B cell (primary cell): Measurements from ENCODE around the gene DIS3. TPM values are rescaled to one million over a fixed set of nuclear protein-coding genes. Genes with fewer than 3 reads are reported as not detected.
"Not testable (repeated sequence)": the region's sequence is repeated elsewhere in the genome, so short reads cannot be mapped to it uniquely, and the experiment has no call there.

Experiments used
- ATAC-seq: fragments of 200-7000 bp; cut with Tn5 transposase; one replicate; pipeline ENCODE4 v1.10.0; 2021; ENCODE audit warnings: low read depth, mild to moderate bottlenecking, moderate number of reproducible peaks, moderate library complexity
- CTCF ChIA-PET: fragments of 350-600 bp; sonication (Branson Sonifier 250); formaldehyde crosslinking; loops from one replicate; lab custom pipeline; 2021; ENCODE audit warnings: antibody characterized with exemption, inconsistent platforms; lab: Charles Lee
- POLR2A ChIA-PET: fragments of 350-600 bp; sonication (Branson Sonifier 250); formaldehyde crosslinking; loops from one replicate; lab custom pipeline; 2021; ENCODE audit warnings: antibody characterized with exemption; lab: Charles Lee
- DNase-seq: peaks from one replicate; pipeline ENCODE4 v3.0.0; 2013
- H2AFZ ChIP-seq: 2 replicates; pipeline ENCODE4 v1.6.1; 2012; ENCODE audit warnings: mild to moderate bottlenecking, low read depth, low read length; ENCODE audit not compliant: insufficient read depth, poor library complexity, severe bottlenecking
- H3K27ac ChIP-seq, 2 donors: 1 replicate in 1 of 2; 2 replicates in 1 of 2; pipeline ENCODE4 v1.5.1; 2012 to 2013; ENCODE audit warnings: low read length in 2 of 2, mild to moderate bottlenecking in 2 of 2, moderate library complexity in 1 of 2
- H3K27me3 ChIP-seq, 4 experiments: fragments of 200-600 bp in 1 of 4; sonication (generic) in 1 of 4; replicated peaks in 1 of 4; 1 replicate in 2 of 4; 2 replicates in 2 of 4; pipeline versions ENCODE4 v1.6.1 to v1.7.0; 2013 to 2016; ENCODE audit warnings: low read length in 3 of 4, mild to moderate bottlenecking in 2 of 4, mixed read lengths in 1 of 4, moderate library complexity in 1 of 4; ENCODE audit not compliant: insufficient read depth in 4 of 4, control insufficient read depth in 3 of 4; ENCODE audit errors: control extremely low read depth in 1 of 4
- H3K36me3 ChIP-seq, 2 experiments: replicated peaks in 1 of 2; 1 replicate in 1 of 2; 2 replicates in 1 of 2; pipeline versions ENCODE4 v1.6.1 to v1.7.1; 2013; ENCODE audit warnings: low read length in 1 of 2; ENCODE audit not compliant: insufficient read depth in 2 of 2, control insufficient read depth in 1 of 2; ENCODE audit errors: control extremely low read depth in 1 of 2, extremely low read depth in 1 of 2
- H3K4me1 ChIP-seq, 2 donors: fragments of 200-600 bp in 1 of 2; sonication (generic) in 1 of 2; 1 replicate in 1 of 2; 2 replicates in 1 of 2; pipeline versions ENCODE4 v1.5.1 to v1.6.1; 2013 to 2017; ENCODE audit warnings: low read length in 2 of 2; ENCODE audit not compliant: control insufficient read depth in 2 of 2, insufficient read depth in 2 of 2
- H3K4me2 ChIP-seq: replicated peaks from 2 replicates; pipeline ENCODE3; 2012; ENCODE audit warnings: mild to moderate bottlenecking, low read depth, low read length; ENCODE audit not compliant: poor library complexity, severe bottlenecking
- H3K4me3 ChIP-seq, 5 experiments: fragments of 200-600 bp in 1 of 5; sonication (generic) in 1 of 5; 1 replicate in 3 of 5; 2 replicates in 2 of 5; pipeline versions ENCODE4 v1.5.1 to v1.7.0; 2011 to 2016; ENCODE audit warnings: low read length in 4 of 5, mild to moderate bottlenecking in 4 of 5, low read depth in 2 of 5, control low read depth in 1 of 5, moderate library complexity in 1 of 5; ENCODE audit not compliant: insufficient read depth in 1 of 5; ENCODE audit errors: control extremely low read depth in 1 of 5, extremely low read depth in 1 of 5
- H3K79me2 ChIP-seq: fragments of 200-600 bp; sonication (generic); one replicate; pipeline ENCODE4 v1.6.0; 2016; ENCODE audit warnings: low read length; ENCODE audit not compliant: control insufficient read depth, insufficient read depth
- H3K9ac ChIP-seq: fragments of 200-600 bp; sonication (generic); 2 replicates; pipeline ENCODE4 v1.6.1; 2017; ENCODE audit warnings: mild to moderate bottlenecking, low read length, moderate library complexity
- H3K9me3 ChIP-seq, 3 donors: one replicate each; pipeline versions ENCODE4 v1.6.1 to v1.7.1; 2013; ENCODE audit warnings: low read length in 2 of 3; ENCODE audit not compliant: control insufficient read depth in 2 of 3, insufficient read depth in 1 of 3; ENCODE audit errors: control extremely low read depth in 1 of 3
- H4K20me1 ChIP-seq: 2 replicates; pipeline ENCODE4 v1.6.0; 2012; ENCODE audit warnings: mild to moderate bottlenecking, low read length; ENCODE audit not compliant: insufficient read depth, control insufficient read depth, poor library complexity, severe bottlenecking
- H3K27ac Mint-ChIP-seq: one replicate; pipeline ENCODE4 v1.8.0; 2021; ENCODE audit warnings: mixed read lengths
- H3K27me3 Mint-ChIP-seq: one replicate; pipeline ENCODE4 v1.8.0; 2021; ENCODE audit warnings: mixed read lengths
- H3K4me1 Mint-ChIP-seq: one replicate; pipeline ENCODE4 v1.8.0; 2021; ENCODE audit warnings: mixed read lengths
- H3K4me3 Mint-ChIP-seq: one replicate; pipeline ENCODE4 v1.8.0; 2021; ENCODE audit warnings: mixed read lengths
- H3K9me3 Mint-ChIP-seq: one replicate; pipeline ENCODE4 v1.8.0; 2022; ENCODE audit warnings: mixed read lengths; ENCODE audit not compliant: insufficient read depth
- EZH2 ChIP-seq: IDR thresholded peaks from 2 replicates; pipeline ENCODE4 v1.6.1; 2012; ENCODE audit warnings: borderline replicate concordance, low read depth, mild to moderate bottlenecking, moderate library complexity, low read length; ENCODE audit not compliant: insufficient read depth, poor library complexity, severe bottlenecking
- WGBS: methylation state at CpG from one replicate; pipeline ENCODE4 v1.1.5; 2013; ENCODE audit warnings: missing lambda C conversion rate; ENCODE audit not compliant: insufficient coverage; 5-methylcytosine and 5-hydroxymethylcytosine counted together
- intact Hi-C: fragments of 100-400 bp; cut with micrococcal nuclease; formaldehyde crosslinking; loops from one replicate; pipeline ENCODE4 v1.10.0; 2022
- polyA plus RNA-seq: library from polyadenylated mRNA; depleted of rRNA; stranded (reverse); fragments of >200 nt; gene quantifications from 2 replicates; pipeline ENCODE4 v1.2.3, GENCODE V29; 2012
- total RNA-seq, 2 donors: library from RNA; stranded (reverse); fragments of 120-200 nt in 1 of 2; gene quantifications; 1 replicate in 1 of 2; 2 replicates in 1 of 2; pipeline versions ENCODE4 v1.2.3 to v1.2.4, GENCODE V29; 2013 to 2022
- TF ChIP-seq, protein P1 (sequence below): fragments of 200-600 bp; IDR thresholded peaks from one replicate; pipeline ENCODE4 v1.8.0; 2022; ENCODE audit warnings: antibody characterized with exemption, mild to moderate bottlenecking

Gene DIS3
- total and polyA plus RNA-seq, 2 donors (not counting 1 experiment from before 2014, with no cell fraction given) = 10.4 to 39.8 TPM

DNA sequence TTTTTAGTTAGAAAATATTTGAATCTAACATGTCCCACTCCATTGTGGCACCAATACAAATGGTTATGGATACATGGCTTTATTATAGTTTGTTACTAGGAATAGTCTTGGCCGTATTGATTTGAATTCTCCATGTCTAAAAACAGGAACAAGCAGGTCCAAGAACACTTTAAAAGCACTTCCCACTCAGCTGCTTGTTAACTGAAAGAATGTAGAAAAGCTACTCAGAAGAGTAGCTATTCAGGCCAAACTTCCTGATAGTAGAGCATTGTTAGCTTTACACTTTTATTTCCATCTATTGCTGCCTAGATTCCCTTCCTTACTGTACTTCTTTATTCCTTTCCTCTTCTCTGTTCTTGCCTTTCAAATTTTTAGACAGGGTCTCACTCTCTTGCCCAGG lies 7.1 kb upstream of the DIS3 start:
- no peak overlapping the region for H3K4me2 ChIP-seq
- H2AFZ ChIP-seq = no peak overlapping the region
- Mint-ChIP-seq H3K4me3 (no peak overlapping the region), H3K4me1 (peaks cover 12% of the 10 kb centered on the region), H3K27ac (no peak overlapping the region), H3K9me3 (no peaks in the 10 kb centered on the region), H3K27me3 (no peaks in the 10 kb centered on the region)
- H3K79me2 ChIP-seq = peaks cover 32% of the 10 kb centered on the region
- ChIA-PET CTCF (interaction anchor here (1.1 to 1.3 kb wide), 2 partner anchors 19 to 60 kb away, joined by 3 to 7 read pairs; no protein-coding TSS in a partner anchor), POLR2A (no interaction called here)
- intact Hi-C loops = no loop called here
- WGBS = no CpG with 5 or more reads among the region's 1 CpG
- DNase-seq = no peak
- no peak overlapping the region for H3K9ac ChIP-seq
- peaks cover 10% of the 10 kb centered on the region for H4K20me1 ChIP-seq
- peaks cover 0 to 23% of the 10 kb centered on the region in 2 experiments for H3K36me3 ChIP-seq
- H3K4me3 ChIP-seq = no peak overlapping the region
- no peaks in the 10 kb centered on the region for H3K27me3 ChIP-seq
- no peak for ATAC-seq
- no peak for TF ChIP-seq EZH2
- TF ChIP-seq, protein P1, sequence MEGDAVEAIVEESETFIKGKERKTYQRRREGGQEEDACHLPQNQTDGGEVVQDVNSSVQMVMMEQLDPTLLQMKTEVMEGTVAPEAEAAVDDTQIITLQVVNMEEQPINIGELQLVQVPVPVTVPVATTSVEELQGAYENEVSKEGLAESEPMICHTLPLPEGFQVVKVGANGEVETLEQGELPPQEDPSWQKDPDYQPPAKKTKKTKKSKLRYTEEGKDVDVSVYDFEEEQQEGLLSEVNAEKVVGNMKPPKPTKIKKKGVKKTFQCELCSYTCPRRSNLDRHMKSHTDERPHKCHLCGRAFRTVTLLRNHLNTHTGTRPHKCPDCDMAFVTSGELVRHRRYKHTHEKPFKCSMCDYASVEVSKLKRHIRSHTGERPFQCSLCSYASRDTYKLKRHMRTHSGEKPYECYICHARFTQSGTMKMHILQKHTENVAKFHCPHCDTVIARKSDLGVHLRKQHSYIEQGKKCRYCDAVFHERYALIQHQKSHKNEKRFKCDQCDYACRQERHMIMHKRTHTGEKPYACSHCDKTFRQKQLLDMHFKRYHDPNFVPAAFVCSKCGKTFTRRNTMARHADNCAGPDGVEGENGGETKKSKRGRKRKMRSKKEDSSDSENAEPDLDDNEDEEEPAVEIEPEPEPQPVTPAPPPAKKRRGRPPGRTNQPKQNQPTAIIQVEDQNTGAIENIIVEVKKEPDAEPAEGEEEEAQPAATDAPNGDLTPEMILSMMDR = no peak
- no peak overlapping the region for H3K27ac ChIP-seq
- no peaks in the 10 kb centered on the region for H3K4me1 ChIP-seq
- H3K9me3 ChIP-seq = no peaks in the 10 kb centered on the region

DNA sequence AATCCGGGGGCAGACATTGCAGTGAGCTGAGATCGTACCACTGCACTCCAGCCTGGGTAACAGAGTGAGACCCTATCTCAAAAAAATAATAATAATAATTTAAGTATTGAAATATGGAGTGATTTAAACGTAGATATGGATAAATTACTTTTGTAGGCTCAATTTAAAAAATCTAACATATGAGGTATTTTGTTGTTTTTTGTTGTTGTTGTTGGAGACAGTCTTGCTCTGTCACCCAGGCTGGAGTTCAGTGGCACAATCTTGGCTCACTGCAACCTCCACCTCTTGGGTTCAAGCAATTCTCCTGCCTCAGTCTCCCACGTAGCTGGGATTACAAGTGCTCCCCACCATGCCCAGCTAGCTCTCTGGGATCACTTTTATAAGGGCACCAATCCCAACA lies 3.0 kb upstream of the DIS3 start:
- H3K9me3 ChIP-seq, H3K9ac ChIP-seq, H2AFZ ChIP-seq, H3K27me3 ChIP-seq, DNase-seq, CTCF ChIA-PET, H3K27ac Mint-ChIP-seq, ATAC-seq, H3K27me3 Mint-ChIP-seq, POLR2A ChIA-PET, H3K36me3 ChIP-seq, H3K4me2 ChIP-seq, H3K4me3 Mint-ChIP-seq, H3K9me3 Mint-ChIP-seq, intact Hi-C loops, H3K4me3 ChIP-seq, H3K27ac ChIP-seq: not testable (repeated sequence)
- peaks cover 66% of the 10 kb centered on the region for H3K79me2 ChIP-seq
- H3K4me1 ChIP-seq = peaks cover 16 to 20% of the 10 kb centered on the region in 2 donors
- H3K4me1 Mint-ChIP-seq = peaks cover 42% of the 10 kb centered on the region
- peaks cover 10% of the 10 kb centered on the region for H4K20me1 ChIP-seq
- 100% methylated on average over 1 of the region's 4 CpGs for WGBS
